SW480 (cell line): ENCODE results near the gene HGF.
A peak's percentile ranks its signal among the peaks of the same experiment; 100 is the strongest.

Source experiments
- DNase-seq: peaks from one replicate; pipeline ENCODE4 v3.0.0-alpha.2; 2016; ENCODE audit warnings: low spot score

HGF gene

GRCh38 chr7:81684033-81684432 is 85.8 kb downstream of the HGF start:
- no peak for DNase-seq

- no peak for DNase-seq
Observed at GRCh38 chr7:81682873-81683272, 87.0 kb downstream of the HGF start.

GRCh38 chr7:81680120-81680519 is 89.7 kb downstream of the HGF start:
- no peak for DNase-seq

GRCh38 chr7:81676813-81677212 is 93.0 kb downstream of the HGF start:
- DNase-seq = peak; percentile 30

- DNase-seq = no peak
Observed at GRCh38 chr7:81676105-81676811, 93.6 kb downstream of the HGF start.

- DNase-seq = no peak
Observed at GRCh38 chr7:81674431-81674830, 95.4 kb downstream of the HGF start.

- no peak for DNase-seq
Observed at GRCh38 chr7:81672872-81673271, 97.0 kb downstream of the HGF start.

- no peak for DNase-seq
Observed at GRCh38 chr7:81669476-81670105, 100.3 kb downstream of the HGF start.

GRCh38 chr7:81666209-81666608 is 103.6 kb downstream of the HGF start:
- no peak for DNase-seq

GRCh38 chr7:81665236-81665635 is 104.6 kb downstream of the HGF start:
- no peak for DNase-seq

GRCh38 chr7:81664304-81664703 is 105.5 kb downstream of the HGF start:
- no peak for DNase-seq

GRCh38 chr7:81662531-81662930 is 107.3 kb downstream of the HGF start:
- no peak for DNase-seq

- no peak for DNase-seq
Observed at GRCh38 chr7:81659697-81660395, 110.0 kb downstream of the HGF start.

GRCh38 chr7:81657551-81657950 is 112.3 kb downstream of the HGF start:
- no peak for DNase-seq

GRCh38 chr7:81655271-81655670 is 114.6 kb downstream of the HGF start:
- DNase-seq = no peak

- DNase-seq = no peak
Observed at GRCh38 chr7:81652225-81652624, 117.6 kb downstream of the HGF start.
